Mesendoderm (in vitro differentiated cells): ENCODE results near the gene GCN1.
"Not testable (repeated sequence)": the region's sequence is repeated elsewhere in the genome, so short reads cannot be mapped to it uniquely, and the experiment has no call there.

ENCODE experiments used
- DNase-seq: peaks from one replicate; pipeline ENCODE4 v3.0.0; 2013
- H2AK5ac ChIP-seq: 2 replicates; pipeline ENCODE4 v1.6.1; 2013; ENCODE audit warnings: low read length, inconsistent platforms
- H2BK120ac ChIP-seq: 2 replicates; pipeline ENCODE4 v1.6.1; 2013; ENCODE audit warnings: low read depth, mild to moderate bottlenecking, low read length, moderate library complexity, mixed read lengths
- H2BK15ac ChIP-seq: replicated peaks from 2 replicates; pipeline ENCODE4 v1.6.1; 2013; ENCODE audit warnings: low read depth, mild to moderate bottlenecking, moderate library complexity
- H2BK5ac ChIP-seq: 2 replicates; pipeline ENCODE4 v1.6.1; 2013; ENCODE audit warnings: low read length, inconsistent platforms
- H3K18ac ChIP-seq: 2 replicates; pipeline ENCODE4 v1.6.1; 2013; ENCODE audit warnings: mild to moderate bottlenecking, low read length, mixed read lengths
- H3K23ac ChIP-seq: one replicate; pipeline ENCODE4 v1.6.1; 2013; ENCODE audit warnings: low read length
- H3K27ac ChIP-seq: 2 replicates; pipeline ENCODE4 v1.5.1; 2013; ENCODE audit warnings: low read depth, mild to moderate bottlenecking, inconsistent platforms, low read length, moderate library complexity
- H3K27me3 ChIP-seq: 2 replicates; pipeline ENCODE4 v1.6.1; 2013; ENCODE audit warnings: low read length, control low read depth, mild to moderate bottlenecking, inconsistent platforms; ENCODE audit not compliant: insufficient read depth, poor library complexity
- H3K36me3 ChIP-seq: 2 replicates; pipeline ENCODE4 v1.6.1; 2013; ENCODE audit warnings: low read length, inconsistent platforms; ENCODE audit not compliant: control insufficient read depth, insufficient read depth
- H3K4ac ChIP-seq: one replicate; pipeline ENCODE4 v1.6.1; 2013; ENCODE audit warnings: low read depth, mild to moderate bottlenecking, low read length, moderate library complexity
- H3K4me1 ChIP-seq: 2 replicates; pipeline ENCODE4 v1.6.1; 2013; ENCODE audit warnings: low read depth, low read length, inconsistent platforms; ENCODE audit not compliant: control insufficient read depth
- H3K4me2 ChIP-seq: 2 replicates; pipeline ENCODE4 v1.6.1; 2013; ENCODE audit warnings: low read length
- H3K4me3 ChIP-seq: 2 replicates; pipeline ENCODE4 v1.5.1; 2013; ENCODE audit warnings: mild to moderate bottlenecking, low read length
- H3K56ac ChIP-seq: one replicate; pipeline ENCODE4 v1.6.1; 2013; ENCODE audit warnings: low read length
- H3K79me1 ChIP-seq: 2 replicates; pipeline ENCODE4 v1.6.1; 2013; ENCODE audit warnings: low read length, inconsistent platforms
- H3K79me2 ChIP-seq: 2 replicates; pipeline ENCODE4 v1.6.1; 2013; ENCODE audit warnings: mild to moderate bottlenecking, low read length; ENCODE audit not compliant: control insufficient read depth, insufficient read depth
- H3K9ac ChIP-seq: 2 replicates; pipeline ENCODE4 v1.6.1; 2013; ENCODE audit warnings: low read length, inconsistent platforms
- H4K5ac ChIP-seq: one replicate; pipeline ENCODE4 v1.6.1; 2013; ENCODE audit warnings: low read length
- H4K8ac ChIP-seq: one replicate; pipeline ENCODE4 v1.6.1; 2013; ENCODE audit warnings: low read depth, mild to moderate bottlenecking, control low read depth, low read length, moderate library complexity
- WGBS: extraction: QIAGEN DNeasy Blood & Tissue Kit; methylation state at CpG from one replicate; pipeline ENCODE4 v1.1.7; 2013; ENCODE audit warnings: low lambda C conversion rate, missing lambda C conversion rate; ENCODE audit not compliant: insufficient coverage; ENCODE audit errors: extremely low coverage; 5-methylcytosine and 5-hydroxymethylcytosine counted together

The GCN1 gene

DNA sequence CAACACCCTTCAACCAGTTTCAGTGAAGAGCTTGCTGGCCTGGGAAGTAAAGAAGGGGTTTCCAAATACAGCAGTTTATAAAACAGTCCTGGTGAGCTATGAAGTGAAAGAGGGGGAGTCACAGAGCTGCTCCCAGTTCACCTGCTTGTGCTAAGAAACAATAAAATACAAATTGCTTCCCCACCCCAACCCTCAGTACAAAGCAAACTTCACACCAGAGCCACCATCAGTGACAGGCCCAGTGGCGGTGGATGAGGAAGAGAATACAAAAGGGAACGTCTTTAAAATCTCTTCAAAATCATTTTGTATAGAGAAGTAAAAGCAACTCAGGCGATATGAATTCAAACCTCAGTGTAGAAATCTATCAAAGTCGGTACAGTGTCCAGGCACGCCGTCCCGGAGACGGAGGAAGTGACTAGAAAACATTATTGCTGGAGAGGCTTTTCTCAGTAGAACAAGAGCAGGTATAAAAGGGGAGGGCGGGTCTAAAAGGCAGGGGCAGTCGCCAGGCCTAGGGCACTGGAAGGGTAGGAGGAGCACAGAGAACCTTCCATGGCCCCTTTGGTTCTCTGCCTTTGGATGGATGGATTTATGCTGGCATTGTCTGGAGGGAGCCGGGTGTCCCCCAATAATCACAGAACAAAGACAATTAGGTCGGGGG, 16.9 kb upstream of the GCN1 start:
- WGBS, result no CpG with 5 or more reads among the region's 12 CpGs
- H3K9ac ChIP-seq, result no peak overlapping the region
- H3K4me2 ChIP-seq, result no peak overlapping the region
- no peaks in the 10 kb centered on the region for H3K79me2 ChIP-seq
- H4K8ac ChIP-seq, result no peak overlapping the region
- H3K18ac ChIP-seq, result no peak overlapping the region
- no peak overlapping the region for H3K27ac ChIP-seq
- H3K23ac ChIP-seq, result no peak overlapping the region
- H3K4me3 ChIP-seq, result no peak overlapping the region
- no peak overlapping the region for H3K4ac ChIP-seq
- H4K5ac ChIP-seq, result no peak overlapping the region
- no peaks in the 10 kb centered on the region for H3K4me1 ChIP-seq
- no peaks in the 10 kb centered on the region for H3K27me3 ChIP-seq
- no peak overlapping the region for H2BK5ac ChIP-seq
- H3K56ac ChIP-seq, result no peak overlapping the region
- H3K36me3 ChIP-seq, result peaks cover 11% of the 10 kb centered on the region
- no peak for DNase-seq
- no peak overlapping the region for H2AK5ac ChIP-seq
- H2BK120ac ChIP-seq, result no peak overlapping the region
- H3K79me1 ChIP-seq, result no peaks in the 10 kb centered on the region
- no peak overlapping the region for H2BK15ac ChIP-seq

DNA sequence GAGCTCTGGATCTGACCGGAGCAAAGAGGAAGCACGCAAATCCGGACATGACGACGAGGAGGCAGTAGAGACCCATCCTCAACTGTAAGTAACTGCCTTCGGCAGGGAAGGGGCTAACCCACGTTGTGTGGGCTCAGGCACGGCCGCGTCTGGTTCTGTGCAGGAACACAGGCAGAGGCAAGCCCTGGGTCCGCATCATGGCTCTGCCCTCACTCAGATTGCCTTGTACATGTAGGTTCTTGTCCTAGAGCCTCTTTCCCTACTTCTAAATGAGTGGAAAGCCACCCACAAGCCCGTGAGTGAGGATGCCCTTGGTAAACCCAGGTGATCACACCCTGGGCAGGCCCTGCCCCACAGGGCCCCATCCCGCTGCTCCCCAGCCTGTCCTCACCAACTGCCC, 15.3 kb upstream of the GCN1 start:
- Histone ChIP-seq H3K36me3 (peaks cover 7% of the 10 kb centered on the region), H3K79me1 (no peaks in the 10 kb centered on the region), H4K5ac (no peak overlapping the region), H3K23ac (no peak overlapping the region), H3K18ac (no peak overlapping the region), H4K8ac (no peak overlapping the region), H3K79me2 (no peaks in the 10 kb centered on the region), H3K27me3 (no peaks in the 10 kb centered on the region), H2AK5ac (no peak overlapping the region), H3K4ac (no peak overlapping the region), H3K9ac (no peak overlapping the region), H2BK15ac (no peak overlapping the region), H3K56ac (no peak overlapping the region), H3K4me2 (no peak overlapping the region), H3K4me1 (no peaks in the 10 kb centered on the region), H3K27ac (no peak overlapping the region), H2BK5ac (no peak overlapping the region), H3K4me3 (no peak overlapping the region), H2BK120ac (no peak overlapping the region)
- no peak for DNase-seq
- no CpG with 5 or more reads among the region's 13 CpGs for WGBS

- Histone ChIP-seq H3K23ac (no peak overlapping the region), H3K4me2 (no peak overlapping the region), H3K79me1 (no peaks in the 10 kb centered on the region), H2BK5ac (no peak overlapping the region), H4K8ac (no peak overlapping the region), H2AK5ac (no peak overlapping the region), H3K27me3 (no peaks in the 10 kb centered on the region), H3K4me3 (no peak overlapping the region), H2BK15ac (no peak overlapping the region), H3K56ac (no peak overlapping the region), H3K9ac (no peak overlapping the region), H3K4ac (no peak overlapping the region), H3K36me3 (peaks cover 3% of the 10 kb centered on the region), H3K79me2 (peaks cover 1% of the 10 kb centered on the region), H2BK120ac (no peak overlapping the region), H4K5ac (no peak overlapping the region), H3K18ac (no peak overlapping the region), H3K27ac (no peak overlapping the region), H3K4me1 (no peaks in the 10 kb centered on the region)
- no peak for DNase-seq
- no CpG with 5 or more reads among the region's 13 CpGs for WGBS
These were observed 12.7 kb upstream of the GCN1 start for GRCh38 chr12:120207227-120207626.

GRCh38 chr12:120206781-120207180, 12.3 kb upstream of the GCN1 start:
- H4K8ac ChIP-seq, H3K4me2 ChIP-seq, H2BK15ac ChIP-seq, H3K4me3 ChIP-seq, DNase-seq, H3K18ac ChIP-seq, H3K79me2 ChIP-seq, H3K4me1 ChIP-seq, H2BK5ac ChIP-seq, H3K4ac ChIP-seq, H3K79me1 ChIP-seq, H3K56ac ChIP-seq, H3K27me3 ChIP-seq, H3K36me3 ChIP-seq, H4K5ac ChIP-seq, H3K27ac ChIP-seq, H2AK5ac ChIP-seq, H3K23ac ChIP-seq, H3K9ac ChIP-seq, H2BK120ac ChIP-seq: not testable (repeated sequence)
- WGBS, result no CpG with 5 or more reads among the region's 5 CpGs

- peaks cover 1% of the 10 kb centered on the region for H3K79me2 ChIP-seq
- H2BK5ac ChIP-seq, result no peak overlapping the region
- H3K9ac ChIP-seq, result no peak overlapping the region
- no peak overlapping the region for H2BK15ac ChIP-seq
- no peak overlapping the region for H3K18ac ChIP-seq
- no peak overlapping the region for H2AK5ac ChIP-seq
- no peak overlapping the region for H4K5ac ChIP-seq
- no peak overlapping the region for H4K8ac ChIP-seq
- no CpG with 5 or more reads among the region's 10 CpGs for WGBS
- peaks cover 3% of the 10 kb centered on the region for H3K36me3 ChIP-seq
- no peak overlapping the region for H3K27ac ChIP-seq
- no peaks in the 10 kb centered on the region for H3K4me1 ChIP-seq
- no peak overlapping the region for H3K4me2 ChIP-seq
- H3K79me1 ChIP-seq, result no peaks in the 10 kb centered on the region
- no peak overlapping the region for H3K4me3 ChIP-seq
- no peak overlapping the region for H2BK120ac ChIP-seq
- no peak overlapping the region for H3K4ac ChIP-seq
- H3K56ac ChIP-seq, result no peak overlapping the region
- H3K27me3 ChIP-seq, result no peaks in the 10 kb centered on the region
- no peak for DNase-seq
- no peak overlapping the region for H3K23ac ChIP-seq
These were observed 11.7 kb upstream of the GCN1 start for GRCh38 chr12:120206228-120206627.

DNA sequence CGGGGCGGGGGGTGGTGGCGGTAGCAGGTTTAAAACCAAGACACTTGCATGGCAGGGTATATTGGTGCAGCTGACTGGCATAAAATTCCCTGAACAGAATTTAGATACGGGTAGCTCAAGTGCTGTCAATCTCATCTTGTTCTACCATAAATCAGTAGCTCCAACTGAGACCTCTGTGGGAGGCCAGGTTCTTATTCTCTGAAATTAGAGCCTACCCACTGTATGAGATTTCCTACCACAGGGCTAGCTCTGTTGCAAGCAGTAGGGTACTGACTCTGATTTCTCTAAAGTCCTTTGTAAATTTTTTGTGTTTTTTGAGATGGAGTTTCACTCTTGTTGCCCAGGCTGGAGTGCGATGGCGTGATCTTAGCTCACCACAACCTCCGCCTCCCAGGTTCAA, 9.7 kb upstream of the GCN1 start:
- Histone ChIP-seq H3K4me2 (no peak overlapping the region), H3K4ac (no peak overlapping the region), H3K23ac (no peak overlapping the region), H2BK120ac (no peak overlapping the region), H2AK5ac (no peak overlapping the region), H3K56ac (no peak overlapping the region), H3K4me3 (no peak overlapping the region), H2BK5ac (no peak overlapping the region), H3K18ac (no peak overlapping the region), H4K5ac (no peak overlapping the region), H3K79me2 (peaks cover 18% of the 10 kb centered on the region), H3K27me3 (no peaks in the 10 kb centered on the region), H3K79me1 (no peaks in the 10 kb centered on the region), H2BK15ac (no peak overlapping the region), H3K9ac (no peak overlapping the region), H3K4me1 (no peaks in the 10 kb centered on the region), H4K8ac (no peak overlapping the region), H3K27ac (no peak overlapping the region), H3K36me3 (peaks cover under 1% of the 10 kb centered on the region)
- WGBS, result no CpG with 5 or more reads among the region's 7 CpGs
- DNase-seq, result no peak
